NCI-H82 treated with DMSO at 0.1 percent for 48 hours (cell line): ENCODE results near the gene DNAJB9.

Experiments used
- DNase-seq: peaks from one replicate; lab custom pipeline; 2025; ENCODE audit not compliant: unreplicated experiment; lab: John Stamatoyannopoulos, UW

The DNAJB9 gene

GRCh38 chr7:108604307-108605077, 34.8 kb downstream of the DNAJB9 start:
- DNase-seq: peak; percentile 28

GRCh38 chr7:108605559-108606201, 36.0 kb downstream of the DNAJB9 start:
- no peak for DNase-seq

DNA sequence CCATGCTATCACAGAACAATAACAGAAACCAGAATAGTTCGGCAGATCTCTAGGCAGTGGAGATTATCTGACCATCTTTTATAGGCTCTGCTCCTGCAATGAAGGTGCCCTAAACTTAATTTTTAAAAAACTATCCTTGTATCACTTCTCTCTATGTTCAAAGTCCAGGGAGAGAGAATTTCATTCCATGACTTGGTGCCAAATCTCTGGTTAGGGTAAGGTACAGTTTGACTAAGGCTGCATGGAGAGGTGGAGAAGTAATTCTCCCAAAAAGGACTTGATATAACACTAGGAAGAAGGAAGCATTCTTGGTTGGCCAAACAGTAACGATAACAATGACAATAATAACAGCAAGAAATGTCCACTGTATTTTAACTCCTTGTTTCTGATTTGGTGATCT, 40.0 kb downstream of the DNAJB9 start:
- DNase-seq: no peak

- no peak for DNase-seq
Measured at GRCh38 chr7:108611268-108611667, 41.6 kb downstream of the DNAJB9 start.

GRCh38 chr7:108613147-108613948, 43.7 kb downstream of the DNAJB9 start:
- peak; percentile 33 for DNase-seq

GRCh38 chr7:108613949-108614381, 44.3 kb downstream of the DNAJB9 start:
- no peak for DNase-seq

- DNase-seq: no peak
Measured at GRCh38 chr7:108614896-108615295, 45.2 kb downstream of the DNAJB9 start.

DNA sequence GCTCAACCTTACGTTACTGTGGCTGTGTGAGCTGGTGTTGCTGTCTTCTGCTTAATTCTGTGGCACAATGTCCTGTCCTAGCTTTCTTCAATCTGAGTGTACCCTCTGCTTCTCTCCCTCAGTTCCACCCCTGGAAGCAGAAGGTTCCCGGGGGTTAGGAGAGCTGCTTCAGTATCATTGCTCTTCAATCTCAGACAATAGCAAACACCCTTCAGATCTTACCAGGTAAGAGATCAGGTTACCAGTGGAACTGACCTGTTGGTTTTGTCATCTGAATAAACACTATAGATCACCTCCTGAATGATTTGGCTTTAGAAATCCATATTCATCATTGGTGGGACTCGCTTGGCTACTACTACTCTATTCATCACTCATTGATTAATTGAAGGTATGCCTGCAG, 48.4 kb downstream of the DNAJB9 start:
- no peak for DNase-seq

GRCh38 chr7:108623220-108623619, 53.5 kb downstream of the DNAJB9 start:
- peak; percentile 21 for DNase-seq
